ENCODE data around the gene CDC25A. TPM values are rescaled to one million over a fixed set of nuclear protein-coding genes. Genes with fewer than 3 reads are reported as not detected.

The CDC25A gene
- total RNA-seq, 4 donors from 2014 or later: 1.7 to 7.6 (median 4.8) TPM

- TF ChIP-seq EP300 (IDR thresholded peaks at IDR 0.05; ENCODE audit: low read depth) (no peak), CTCF (IDR thresholded peaks at IDR 0.05) (peak; percentile 68 to 76 (median 72)), POLR2AphosphoS5 (IDR thresholded peaks at IDR 0.05) (no peak), POLR2A (IDR thresholded peaks at IDR 0.05) (no peak)
- no peak overlapping the region for H3K27ac ChIP-seq
- no peak overlapping the region for H3K4me3 ChIP-seq
- peaks cover 0 to 7% (median 4%) of the 10 kb centered on the region in 4 donors for H3K4me1 ChIP-seq
- 0 to 52% methylated on average over 1 to 9 of the region's 9 CpGs for WGBS, 2 donors (ENCODE audit: low coverage in 1 of 2)
- DNase-seq: peak; percentile 71
- intact Hi-C loops (cut with DNase I; ENCODE audit: low total_unique reads) (no loop called here), in situ Hi-C loops (cut with MboI; ENCODE audit: low pct_ligation_motif_present in 1 of 4, low pct_unique_long_range_greater_than_20kb in 1 of 4, low sequenced_read_pairs in 3 of 4) (no loop called here)
- H3K36me3 ChIP-seq: no peaks in the 10 kb centered on the region
- no peaks in the 10 kb centered on the region for H3K9me3 ChIP-seq
- H3K27me3 ChIP-seq: no peaks in the 10 kb centered on the region
These were observed 6.3 kb upstream of the CDC25A start for GRCh38 chr3:48194446-48195071.

- H3K9me3 ChIP-seq: no peaks in the 10 kb centered on the region
- DNase-seq: no peak
- no peak for TF ChIP-seq POLR2AphosphoS5 (IDR thresholded peaks at IDR 0.05)
- TF ChIP-seq EP300 (IDR thresholded peaks at IDR 0.05; ENCODE audit: low read depth): no peak
- no peak for TF ChIP-seq POLR2A (IDR thresholded peaks at IDR 0.05)
- TF ChIP-seq CTCF (IDR thresholded peaks at IDR 0.05): no peak
- no peaks in the 10 kb centered on the region for H3K36me3 ChIP-seq
- no peak overlapping the region for H3K27ac ChIP-seq
- in situ Hi-C loops (cut with MboI; ENCODE audit: low pct_ligation_motif_present in 1 of 4, low pct_unique_long_range_greater_than_20kb in 1 of 4, low sequenced_read_pairs in 3 of 4): no loop called here
- H3K4me3 ChIP-seq: no peak overlapping the region
- WGBS, 2 donors (ENCODE audit: low coverage in 1 of 2): 74 to 100% methylated on average over 1 to 3 of the region's 3 CpGs
- intact Hi-C loops (cut with DNase I; ENCODE audit: low total_unique reads): no loop called here
- H3K27me3 ChIP-seq: no peaks in the 10 kb centered on the region
- H3K4me1 ChIP-seq: peaks cover 0 to 25% (median 21%) of the 10 kb centered on the region in 4 donors
These were observed 2.7 kb upstream of the CDC25A start for GRCh38 chr3:48190911-48191310.

- no peak for DNase-seq
- TF ChIP-seq EP300 (IDR thresholded peaks at IDR 0.05; ENCODE audit: low read depth): no peak
- no peak for TF ChIP-seq POLR2A (IDR thresholded peaks at IDR 0.05)
- TF ChIP-seq POLR2AphosphoS5 (IDR thresholded peaks at IDR 0.05): no peak
- TF ChIP-seq CTCF (IDR thresholded peaks at IDR 0.05): no peak
- 73 to 78% methylated on average over 3 to 6 of the region's 6 CpGs for WGBS, 2 donors (ENCODE audit: low coverage in 1 of 2)
- Histone ChIP-seq H3K36me3 (no peaks in the 10 kb centered on the region), H3K4me1 (peaks cover 0 to 26% (median 17%) of the 10 kb centered on the region in 4 donors), H3K4me3 (no peak overlapping the region), H3K27me3 (no peaks in the 10 kb centered on the region), H3K9me3 (no peaks in the 10 kb centered on the region), H3K27ac (no peak overlapping the region)
- intact Hi-C loops (cut with DNase I; ENCODE audit: low total_unique reads): no loop called here
- in situ Hi-C loops (cut with MboI; ENCODE audit: low pct_ligation_motif_present in 1 of 4, low pct_unique_long_range_greater_than_20kb in 1 of 4, low sequenced_read_pairs in 3 of 4): no loop called here
These were observed 1.1 kb upstream of the CDC25A start for GRCh38 chr3:48189321-48189720.

- H3K27me3 ChIP-seq: no peaks in the 10 kb centered on the region
- no peak for TF ChIP-seq EP300 (IDR thresholded peaks at IDR 0.05; ENCODE audit: low read depth)
- no peak for TF ChIP-seq POLR2A (IDR thresholded peaks at IDR 0.05)
- TF ChIP-seq CTCF (IDR thresholded peaks at IDR 0.05): no peak
- no peak for TF ChIP-seq POLR2AphosphoS5 (IDR thresholded peaks at IDR 0.05)
- H3K4me3 ChIP-seq: peak overlapping the region; percentile 56 to 83 (median 70)
- peaks cover 0 to 26% (median 16%) of the 10 kb centered on the region in 4 donors for H3K4me1 ChIP-seq
- in situ Hi-C loops (cut with MboI; ENCODE audit: low pct_ligation_motif_present in 1 of 4, low pct_unique_long_range_greater_than_20kb in 1 of 4, low sequenced_read_pairs in 3 of 4): no loop called here
- DNase-seq: peak; percentile 46
- H3K9me3 ChIP-seq: no peaks in the 10 kb centered on the region
- H3K36me3 ChIP-seq: no peaks in the 10 kb centered on the region
- H3K27ac ChIP-seq: peak overlapping the region; percentile 63 to 88 (median 84)
- whole genome bisulfite sequencing, 2 donors (ENCODE audit: low coverage in 1 of 2): 2% methylated on average over 58 of the region's 87 CpGs; no CpG with 5 or more reads in 1 of the 2 donors
- intact Hi-C loops (cut with DNase I; ENCODE audit: low total_unique reads): no loop called here
These were observed 495 bp downstream of the CDC25A start for GRCh38 chr3:48187579-48188265.
